Kidney (tissue), 14 donors: ENCODE results near the gene MAML3. TPM values are rescaled to one million over a fixed set of nuclear protein-coding genes. Genes with fewer than 3 reads are reported as not detected.

ENCODE experiments used
- DNase-seq, 5 donors: peaks; one replicate each; pipeline ENCODE4 v3.0.0-alpha.2; 2013 to 2020
- FAIRE-seq: peaks from 2 replicates; lab custom pipeline; 2012; peaks lifted over from hg19 to GRCh38; lab: Jason Lieb, UNC
- H3K27ac ChIP-seq, 2 donors: one replicate each; pipeline ENCODE4 v1.7.0; 2013; ENCODE audit warnings: low read depth in 2 of 2, low read length in 2 of 2, inconsistent platforms in 1 of 2
- H3K27me3 ChIP-seq: one replicate; pipeline ENCODE4 v1.7.1; 2013; ENCODE audit warnings: low read length, inconsistent platforms; ENCODE audit not compliant: control insufficient read depth, insufficient read depth
- H3K36me3 ChIP-seq, 3 donors: one replicate each; pipeline versions ENCODE4 v1.7.0 to v1.7.1; 2013; ENCODE audit warnings: low read length in 3 of 3, control low read depth in 1 of 3, inconsistent platforms in 1 of 3; ENCODE audit not compliant: insufficient read depth in 3 of 3, control insufficient read depth in 2 of 3
- H3K4me1 ChIP-seq, 3 donors: one replicate each; pipeline versions ENCODE4 v1.7.0 to v1.7.1; 2013; ENCODE audit warnings: low read length in 3 of 3, inconsistent platforms in 1 of 3, low read depth in 1 of 3; ENCODE audit not compliant: control insufficient read depth in 2 of 3, insufficient read depth in 2 of 3
- H3K4me3 ChIP-seq, 3 donors: one replicate each; pipeline versions ENCODE4 v1.7.0 to v1.8.1; 2013; ENCODE audit warnings: low read length in 3 of 3, control low read depth in 1 of 3, inconsistent platforms in 1 of 3
- H3K9ac ChIP-seq, 3 donors: one replicate each; pipeline versions ENCODE4 v1.7.0 to v1.7.1; 2013; ENCODE audit warnings: low read length in 3 of 3, control low read depth in 1 of 3, inconsistent platforms in 1 of 3
- H3K9me3 ChIP-seq, 3 donors: one replicate each; pipeline versions ENCODE4 v1.7.0 to v1.7.1; 2013; ENCODE audit warnings: low read length in 3 of 3, control low read depth in 1 of 3, inconsistent platforms in 1 of 3; ENCODE audit not compliant: control insufficient read depth in 2 of 3, insufficient read depth in 1 of 3
- CTCF ChIP-seq: IDR thresholded peaks from 3 replicates; pipeline ENCODE4 v1.5.1; 2012; ENCODE audit warnings: mild to moderate bottlenecking, moderate library complexity, borderline replicate concordance; ENCODE audit not compliant: insufficient read depth; ENCODE audit errors: extremely low read depth
- intact Hi-C: fragments of 100-400 bp; cut with DNase I; formaldehyde crosslinking; loops from one replicate; pipeline ENCODE4 v1.11.1; 2022
- polyA plus RNA-seq: library from polyadenylated mRNA; stranded (reverse); fragments of 350-450 nt; fragmentation: Illumina TruSeq; extraction: RNeasy Lipid Tissue Mini Kit (QIAGEN cat#74804); gene quantifications from one replicate; pipeline ENCODE4 v1.2.3, GENCODE V29; 2014; ENCODE audit warnings: low read depth, low replicate concordance; ENCODE audit not compliant: insufficient read depth
- total RNA-seq: library from RNA; stranded (reverse); fragmentation: NEBNext Ultra II Directional; extraction: Animal tissue kit (Norgen Biotek cat#: 25700); gene quantifications from one replicate; pipeline ENCODE4 v1.2.1, GENCODE V29; 2021
- donor health status: control.
- donor health status: control.
- donor health status: control.
- donor health status: control.
- donor health status: control.
- donor health status: DM: yes; HTN: yes; CAD: no.
- donor health status: Normal renal cell carcinoma (clear cell type).

MAML3 gene
- total and polyA plus RNA-seq, 2 donors from 2014 or later = 1.4 to 10.4 TPM

- no peak for TF ChIP-seq CTCF
- H3K4me1 ChIP-seq = peaks cover 0 to 11% (median 0%) of the 10 kb centered on the region in 3 donors
- DNase-seq = no peak
- H3K9me3 ChIP-seq = no peaks in the 10 kb centered on the region
- no peak overlapping the region for H3K27ac ChIP-seq
- intact Hi-C loops = no loop called here
- no peak for FAIRE-seq
- no peak overlapping the region for H3K4me3 ChIP-seq
- no peaks in the 10 kb centered on the region for H3K27me3 ChIP-seq
- no peaks in the 10 kb centered on the region for H3K36me3 ChIP-seq
- no peak overlapping the region for H3K9ac ChIP-seq
These were observed 243.9 kb downstream of the MAML3 start for GRCh38 chr4:139910106-139910505.

GRCh38 chr4:139908636-139909437, 245.1 kb downstream of the MAML3 start:
- H3K9me3 ChIP-seq = no peaks in the 10 kb centered on the region
- intact Hi-C loops = no loop called here
- no peak overlapping the region for H3K4me3 ChIP-seq
- FAIRE-seq = no peak
- DNase-seq = no peak
- H3K36me3 ChIP-seq = no peaks in the 10 kb centered on the region
- peaks cover 0 to 8% (median 0%) of the 10 kb centered on the region in 3 donors for H3K4me1 ChIP-seq
- TF ChIP-seq CTCF = no peak
- no peak overlapping the region for H3K27ac ChIP-seq
- H3K27me3 ChIP-seq = no peaks in the 10 kb centered on the region
- no peak overlapping the region for H3K9ac ChIP-seq

GRCh38 chr4:139907001-139907809, 246.8 kb downstream of the MAML3 start:
- H3K27me3 ChIP-seq = no peaks in the 10 kb centered on the region
- no peak overlapping the region for H3K4me3 ChIP-seq
- no peak for TF ChIP-seq CTCF
- intact Hi-C loops = no loop called here
- peaks cover 0 to 6% (median 3%) of the 10 kb centered on the region in 3 donors for H3K4me1 ChIP-seq
- DNase-seq = no peak
- H3K9me3 ChIP-seq = no peaks in the 10 kb centered on the region
- H3K27ac ChIP-seq = no peak overlapping the region
- no peak for FAIRE-seq
- H3K36me3 ChIP-seq = no peaks in the 10 kb centered on the region
- H3K9ac ChIP-seq = no peak overlapping the region
